IMR-90 (cell line): Measurements from ENCODE around the gene GALNT5. TPM values are rescaled to one million over a fixed set of nuclear protein-coding genes. Genes with fewer than 3 reads are reported as not detected.
A peak's percentile ranks its signal among the peaks of the same experiment; 100 is the strongest.

Source experiments
- ATAC-seq: fragments of 200-7000 bp; cut with Tn5 transposase; 2 replicates; pipeline ENCODE4 v1.9.1; 2020; ENCODE audit warnings: low read depth, mild to moderate bottlenecking, moderate library complexity
- BruUV-seq: library from RNA; stranded (reverse); fragments of 400-500 nt; replicated peaks from 2 replicates; lab custom pipeline; 2021; lab: Mats Ljungman, UMichigan
- CTCF ChIA-PET: fragments of 300-600 bp; formaldehyde crosslinking; extraction: SDS; loops from one replicate; lab custom pipeline; 2021; ENCODE audit warnings: antibody characterized with exemption; lab: Yijun Ruan, JAX
- POLR2A ChIA-PET: fragments of 300-600 bp; sonication (Branson Sonifier 250); formaldehyde crosslinking; loops from one replicate; lab custom pipeline; 2022; ENCODE audit warnings: antibody characterized with exemption; ENCODE audit not compliant: unreplicated experiment; lab: Charles Lee
- DNase-seq: peaks from one replicate; pipeline ENCODE4 v3.0.0; 2013
- H2AFZ ChIP-seq: replicated peaks from 2 replicates; pipeline ENCODE3; 2013; ENCODE audit warnings: low read length, mild to moderate bottlenecking; ENCODE audit not compliant: poor library complexity
- H2AK5ac ChIP-seq: 2 replicates; pipeline ENCODE4 v1.6.1; 2013; ENCODE audit warnings: low read depth, low read length, inconsistent platforms
- H2AK9ac ChIP-seq: replicated peaks from 2 replicates; pipeline ENCODE3; 2013; ENCODE audit warnings: mild to moderate bottlenecking, low read depth, low read length, moderate library complexity; ENCODE audit not compliant: poor library complexity
- H2BK120ac ChIP-seq: 2 replicates; pipeline ENCODE4 v1.6.1; 2013; ENCODE audit warnings: low read depth, low read length, inconsistent platforms
- H2BK15ac ChIP-seq: 3 replicates; pipeline ENCODE4 v1.6.1; 2013; ENCODE audit warnings: low read depth, low read length, inconsistent platforms
- H2BK20ac ChIP-seq: 2 replicates; pipeline ENCODE4 v1.6.1; 2013; ENCODE audit warnings: low read depth, mild to moderate bottlenecking, inconsistent platforms, low read length, moderate library complexity
- H2BK5ac ChIP-seq: 2 replicates; pipeline ENCODE4 v1.6.1; 2013; ENCODE audit warnings: mild to moderate bottlenecking, low read depth, low read length, inconsistent platforms; ENCODE audit not compliant: poor library complexity, severe bottlenecking
- H3K14ac ChIP-seq: replicated peaks from 2 replicates; pipeline ENCODE4 v1.6.1; 2013; ENCODE audit warnings: low read depth, low read length, inconsistent platforms
- H3K18ac ChIP-seq: 2 replicates; pipeline ENCODE4 v1.6.1; 2013; ENCODE audit warnings: low read depth, low read length, control low read depth
- H3K23ac ChIP-seq: 2 replicates; pipeline ENCODE4 v1.6.1; 2013; ENCODE audit warnings: low read depth, low read length, inconsistent platforms
- H3K27ac ChIP-seq: 2 replicates; pipeline ENCODE4 v1.5.1; 2013; ENCODE audit warnings: mild to moderate bottlenecking, control low read depth, low read length; ENCODE audit not compliant: insufficient read depth
- H3K27me3 ChIP-seq: 2 replicates; pipeline ENCODE4 v1.6.1; 2013; ENCODE audit warnings: low read length; ENCODE audit not compliant: control insufficient read depth, insufficient read depth
- H3K36me3 ChIP-seq: 2 replicates; pipeline ENCODE4 v1.6.1; 2013; ENCODE audit warnings: low read length, mixed read lengths; ENCODE audit not compliant: control insufficient read depth, insufficient read depth
- H3K4ac ChIP-seq: 2 replicates; pipeline ENCODE4 v1.6.1; 2013; ENCODE audit warnings: low read depth, low read length, inconsistent platforms
- H3K4me1 ChIP-seq: 2 replicates; pipeline ENCODE4 v1.6.1; 2013; ENCODE audit warnings: low read length, mixed read lengths; ENCODE audit not compliant: control insufficient read depth, insufficient read depth
- H3K4me2 ChIP-seq: 2 replicates; pipeline ENCODE4 v1.6.1; 2013; ENCODE audit warnings: low read depth, mild to moderate bottlenecking, control low read depth, low read length, moderate library complexity
- H3K4me3 ChIP-seq: 2 replicates; pipeline ENCODE4 v1.5.1; 2013; ENCODE audit warnings: low read depth, mild to moderate bottlenecking, control low read depth, low read length, moderate library complexity; ENCODE audit not compliant: insufficient read depth
- H3K56ac ChIP-seq: 2 replicates; pipeline ENCODE4 v1.6.1; 2013; ENCODE audit warnings: low read length, inconsistent platforms; ENCODE audit not compliant: insufficient read depth; ENCODE audit errors: extremely low read depth
- H3K79me1 ChIP-seq, 2 experiments: 2 replicates each; pipeline ENCODE4 v1.6.1; 2013; ENCODE audit warnings: low read length in 2 of 2, inconsistent platforms in 1 of 2, low read depth in 1 of 2
- H3K9ac ChIP-seq: 2 replicates; pipeline ENCODE4 v1.6.1; 2013; ENCODE audit warnings: low read depth, low read length, control low read depth
- H3K9me1 ChIP-seq: 2 replicates; pipeline ENCODE4 v1.6.1; 2013; ENCODE audit warnings: low read length, inconsistent platforms; ENCODE audit not compliant: insufficient read depth
- H3K9me3 ChIP-seq: 2 replicates; pipeline ENCODE4 v1.6.1; 2013; ENCODE audit warnings: low read length; ENCODE audit not compliant: control insufficient read depth, insufficient read depth
- H4K20me1 ChIP-seq: 2 replicates; pipeline ENCODE4 v1.6.1; 2013; ENCODE audit warnings: low read length, inconsistent platforms; ENCODE audit not compliant: insufficient read depth
- H4K5ac ChIP-seq: 2 replicates; pipeline ENCODE4 v1.6.1; 2013; ENCODE audit warnings: mild to moderate bottlenecking, low read depth, low read length, control low read depth
- H4K8ac ChIP-seq, 2 experiments: 2 replicates each; pipeline ENCODE4 v1.6.1; 2013; ENCODE audit warnings: low read depth in 2 of 2, low read length in 2 of 2, control low read depth in 1 of 2, inconsistent platforms in 1 of 2
- H4K91ac ChIP-seq: 2 replicates; pipeline ENCODE4 v1.6.1; 2013; ENCODE audit warnings: low read depth, low read length, inconsistent platforms; ENCODE audit not compliant: insufficient read depth
- BHLHE40 ChIP-seq: fragments of 150-350 bp; IDR thresholded peaks from 2 replicates; pipeline ENCODE4 v1.6.1; 2016; ENCODE audit warnings: mild to moderate bottlenecking, low read depth, low read length
- CEBPB ChIP-seq: IDR thresholded peaks from 2 replicates; pipeline ENCODE4 v1.6.1; 2012; ENCODE audit warnings: low read depth, low read length, improper control_type of control experiment
- MAZ ChIP-seq: IDR thresholded peaks from 2 replicates; pipeline ENCODE4 v1.6.1; 2012; ENCODE audit warnings: low read depth, mild to moderate bottlenecking, low read length, improper control_type of control experiment, moderate library complexity, borderline replicate concordance
- RAD21 ChIP-seq: IDR thresholded peaks from 2 replicates; pipeline ENCODE4 v1.6.1; 2012; ENCODE audit warnings: low read length, improper control_type of control experiment
- USF2 ChIP-seq: fragments of 150-350 bp; IDR thresholded peaks from 2 replicates; pipeline ENCODE4 v1.6.1; 2017; ENCODE audit warnings: mild to moderate bottlenecking, antibody characterized with exemption, low read length, low read depth
- WGBS, 2 experiments: methylation state at CpG; one replicate each; pipeline versions ENCODE4 v1.1.5 to v1.1.7; 2013; ENCODE audit warnings: missing lambda C conversion rate in 2 of 2; ENCODE audit not compliant: insufficient read length in 1 of 2; ENCODE audit errors: extremely low coverage in 2 of 2; 5-methylcytosine and 5-hydroxymethylcytosine counted together
- dilution Hi-C: fragments of 300-500 bp; cut with HindIII; formaldehyde crosslinking; loops from one replicate; pipeline ENCODE4 v1.14.3; 2018; ENCODE audit warnings: low sequenced_read_pairs; ENCODE audit not compliant: unreplicated experiment
- in situ Hi-C: fragments of 300-500 bp; cut with MboI; formaldehyde crosslinking; loops from 3 replicates; pipeline ENCODE4 v1.14.3; 2019; ENCODE audit warnings: low sequenced_read_pairs, inconsistent platforms, mixed read lengths
- intact Hi-C: fragments of 100-400 bp; cut with micrococcal nuclease; formaldehyde crosslinking; loops from 2 replicates; pipeline ENCODE4 v1.10.0; 2022
- polyA plus RNA-seq, 3 experiments: library from polyadenylated mRNA; depleted of rRNA; stranded (reverse); fragments of >200 nt; gene quantifications; 2 replicates each; pipeline ENCODE4 v1.2.3, GENCODE V29; 2012; ENCODE audit warnings: low replicate concordance in 1 of 3
- total RNA-seq: library from RNA; depleted of rRNA; stranded (reverse); fragments of >200 nt; gene quantifications from 2 replicates; pipeline ENCODE4 v1.2.3, GENCODE V29; 2012

The GALNT5 gene
- total and polyA plus RNA-seq, 2 of the 4 experiments (the other 2 are of a cell fraction) = 36.3 to 63.3 TPM

- peaks cover 4% of the 10 kb centered on the region for H3K9me1 ChIP-seq
- no peak overlapping the region for H2AFZ ChIP-seq
- H2BK15ac ChIP-seq = peak overlapping the region; percentile 19; the same call in 1 of the 3 replicates
- H3K4me1 ChIP-seq = peaks cover 22% of the 10 kb centered on the region
- peak overlapping the region; percentile 88 for H3K4me2 ChIP-seq
- intact Hi-C loops (loop anchor here (2.0 kb wide), 1 partner anchor 27 kb away; no protein-coding TSS in a partner anchor), dilution Hi-C loops (no loop called here), in situ Hi-C loops (no loop called here)
- H3K9ac ChIP-seq = peak overlapping the region; percentile 40
- no peaks in the 10 kb centered on the region for H3K36me3 ChIP-seq
- H3K79me1 ChIP-seq = peaks cover 28 to 60% of the 10 kb centered on the region in 2 experiments
- WGBS, 2 experiments = no CpG with 5 or more reads among the region's 2 CpGs
- no peaks in the 10 kb centered on the region for H3K9me3 ChIP-seq
- H4K91ac ChIP-seq = peak overlapping the region; percentile 54
- ChIA-PET POLR2A (no interaction called here), CTCF (no interaction called here)
- H2BK5ac ChIP-seq = peak overlapping the region; percentile 94
- H2BK20ac ChIP-seq = peak overlapping the region; percentile 57
- peak overlapping the region in 1 of 2 experiments; percentile 26; a peak in 3 of 4 replicates for H4K8ac ChIP-seq
- H4K20me1 ChIP-seq = no peaks in the 10 kb centered on the region
- H3K4ac ChIP-seq = peak overlapping the region; percentile 37; the same call in 1 of the 2 replicates
- no peak overlapping the region for H3K56ac ChIP-seq
- BruUV-seq = no TSS peak
- peak overlapping the region; percentile 66 for H3K4me3 ChIP-seq
- H3K27me3 ChIP-seq = no peaks in the 10 kb centered on the region
- DNase-seq (no peak), ATAC-seq (no peak)
- peak overlapping the region; percentile 87; the same call in 1 of the 2 replicates for H3K18ac ChIP-seq
- H3K14ac ChIP-seq = peak overlapping the region; percentile 84; the same call in 1 of the 2 replicates
- no peak for TF ChIP-seq CEBPB
- no peak for TF ChIP-seq BHLHE40
- no peak for TF ChIP-seq MAZ
- TF ChIP-seq USF2 = no peak
- TF ChIP-seq RAD21 = no peak
- peak overlapping the region; percentile 41 for H2AK5ac ChIP-seq
- H2BK120ac ChIP-seq = peak overlapping the region; percentile 12; the same call in 1 of the 2 replicates
- H3K27ac ChIP-seq = peak overlapping the region; percentile 43; the same call in 1 of the 2 replicates
- H2AK9ac ChIP-seq = no peak overlapping the region
- H4K5ac ChIP-seq = peak overlapping the region; percentile 75
- peak overlapping the region; percentile 71; the same call in 1 of the 2 replicates for H3K23ac ChIP-seq
Measured at GRCh38 chr2:157259386-157259785, 1.9 kb downstream of the GALNT5 start.
